Suppressor macrophage treated with lipopolysaccharide for 4 hours (primary cell): Measurements from ENCODE around the gene TMEM270.
"Not testable (repeated sequence)": the region's sequence is repeated elsewhere in the genome, so short reads cannot be mapped to it uniquely, and the experiment has no call there.

Source experiments
- DNase-seq: peaks from one replicate; pipeline ENCODE4 v3.0.0-alpha.2; 2020

Gene TMEM270

GRCh38 chr7:73864981-73865711 lies 4.2 kb downstream of the TMEM270 start:
- no peak for DNase-seq

GRCh38 chr7:73865738-73866445 lies 4.9 kb downstream of the TMEM270 start:
- peak; percentile 73 for DNase-seq

DNA sequence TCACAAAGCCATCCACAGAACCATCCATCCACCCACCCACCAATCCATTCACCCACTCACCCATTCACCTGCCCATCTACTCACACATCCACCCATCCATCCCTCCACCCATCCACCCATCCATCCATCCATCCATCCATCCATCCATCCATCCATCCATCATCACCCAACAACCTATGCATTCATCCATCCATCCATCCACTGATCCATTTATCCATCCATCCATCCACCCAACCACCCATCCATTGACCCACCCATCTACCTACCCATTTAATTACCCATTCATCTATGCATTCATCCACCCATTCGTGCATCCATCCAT lies 5.4 kb downstream of the TMEM270 start:
- no peak for DNase-seq

DNA sequence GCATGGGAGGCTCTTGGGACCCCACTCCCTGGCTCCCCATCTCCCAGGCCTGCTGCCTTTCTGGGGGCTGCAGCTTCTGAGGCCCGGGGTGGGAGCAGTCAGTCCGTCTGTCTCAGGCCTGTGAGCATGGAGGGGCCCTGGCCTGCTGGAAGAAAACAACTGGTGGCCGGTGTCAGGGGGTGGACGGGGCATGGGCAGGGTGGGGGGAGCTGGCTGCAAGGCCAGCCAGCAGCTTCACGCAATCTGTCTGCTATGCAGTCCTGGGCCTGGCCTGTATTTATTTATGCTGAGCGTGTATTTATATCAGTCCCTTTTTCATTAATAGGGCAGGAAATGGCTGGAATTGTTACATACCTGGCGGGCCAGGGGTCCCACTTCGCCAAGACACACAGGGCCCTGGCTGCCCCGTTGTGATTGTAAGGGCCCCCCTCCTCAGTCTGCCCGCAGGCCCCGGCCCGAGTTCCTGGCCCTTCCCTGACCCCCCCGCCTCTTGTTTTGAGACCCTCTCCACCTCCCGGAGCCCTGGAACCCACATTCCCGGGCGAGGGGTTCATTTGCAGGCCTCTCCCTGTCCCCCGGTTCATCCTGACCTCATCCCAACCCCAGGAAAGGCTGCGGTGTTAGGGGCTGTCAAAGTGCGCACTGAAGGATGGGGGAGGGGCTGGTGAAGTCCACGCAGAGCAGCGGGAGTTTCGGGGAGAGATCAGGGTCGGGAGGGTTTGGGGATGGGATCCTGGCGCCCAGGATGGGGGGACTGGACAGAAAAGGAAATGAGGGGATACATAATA lies 8.2 kb downstream of the TMEM270 start:
- DNase-seq, result no peak

- DNase-seq, result no peak
Observed at GRCh38 chr7:73870041-73870492, 9.1 kb downstream of the TMEM270 start.

GRCh38 chr7:73871163-73872011 lies 10.4 kb downstream of the TMEM270 start:
- no peak for DNase-seq

- DNase-seq, result no peak
Observed at GRCh38 chr7:73872056-73872908, 11.3 kb downstream of the TMEM270 start.

DNA sequence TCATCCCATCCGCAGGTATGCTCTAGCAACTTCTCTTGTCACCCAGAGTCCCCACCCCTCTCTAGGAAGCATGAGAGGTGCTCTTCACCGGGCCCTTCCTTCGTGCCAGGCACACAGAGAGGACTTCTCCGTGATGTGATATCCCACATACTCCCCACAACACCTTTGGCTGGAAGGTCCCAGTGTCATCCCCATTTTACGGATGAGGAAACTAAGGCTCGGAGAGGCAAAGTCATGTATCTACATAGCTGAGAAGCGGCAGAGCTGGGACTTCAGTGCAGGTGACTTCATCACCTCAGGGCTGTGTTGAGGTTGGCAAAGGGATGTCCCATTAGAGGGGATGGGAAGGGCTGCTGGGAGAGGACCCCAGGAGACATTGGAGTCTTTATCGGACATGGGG lies 15.4 kb downstream of the TMEM270 start:
- DNase-seq, result no peak

DNA sequence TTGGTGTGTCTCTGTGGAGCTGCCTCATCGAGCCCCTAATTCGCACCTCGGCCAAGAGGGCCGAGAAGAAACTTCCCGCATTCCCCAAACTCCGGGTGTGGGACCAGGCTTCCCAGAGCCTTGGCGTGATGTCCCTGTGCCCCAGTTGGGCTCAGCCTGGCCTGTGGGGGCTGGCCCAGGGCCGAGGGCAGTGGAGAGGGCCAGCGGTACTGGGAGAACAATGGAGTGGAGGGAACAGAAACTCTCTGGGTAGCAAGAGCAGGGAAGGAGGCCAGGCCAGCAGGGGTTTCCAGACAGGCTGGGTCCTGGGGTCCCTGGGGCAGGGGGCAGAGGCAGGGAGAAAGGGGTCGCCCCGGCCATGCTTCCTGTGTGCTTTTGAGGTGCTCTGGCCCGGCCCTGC lies 16.0 kb downstream of the TMEM270 start:
- no peak for DNase-seq

- no peak for DNase-seq
Observed at GRCh38 chr7:73879977-73880681, 19.2 kb downstream of the TMEM270 start.

GRCh38 chr7:73880755-73881328 lies 19.9 kb downstream of the TMEM270 start:
- DNase-seq, result no peak

- no peak for DNase-seq
Observed at GRCh38 chr7:73881352-73882046, 20.5 kb downstream of the TMEM270 start.

- DNase-seq, result no peak
Observed at GRCh38 chr7:73882047-73882402, 21.1 kb downstream of the TMEM270 start.

- not testable (repeated sequence) for DNase-seq
Observed at GRCh38 chr7:73884867-73885422, 24.0 kb downstream of the TMEM270 start.

- DNase-seq, result no peak
Observed at GRCh38 chr7:73885433-73885974, 24.5 kb downstream of the TMEM270 start.

DNA sequence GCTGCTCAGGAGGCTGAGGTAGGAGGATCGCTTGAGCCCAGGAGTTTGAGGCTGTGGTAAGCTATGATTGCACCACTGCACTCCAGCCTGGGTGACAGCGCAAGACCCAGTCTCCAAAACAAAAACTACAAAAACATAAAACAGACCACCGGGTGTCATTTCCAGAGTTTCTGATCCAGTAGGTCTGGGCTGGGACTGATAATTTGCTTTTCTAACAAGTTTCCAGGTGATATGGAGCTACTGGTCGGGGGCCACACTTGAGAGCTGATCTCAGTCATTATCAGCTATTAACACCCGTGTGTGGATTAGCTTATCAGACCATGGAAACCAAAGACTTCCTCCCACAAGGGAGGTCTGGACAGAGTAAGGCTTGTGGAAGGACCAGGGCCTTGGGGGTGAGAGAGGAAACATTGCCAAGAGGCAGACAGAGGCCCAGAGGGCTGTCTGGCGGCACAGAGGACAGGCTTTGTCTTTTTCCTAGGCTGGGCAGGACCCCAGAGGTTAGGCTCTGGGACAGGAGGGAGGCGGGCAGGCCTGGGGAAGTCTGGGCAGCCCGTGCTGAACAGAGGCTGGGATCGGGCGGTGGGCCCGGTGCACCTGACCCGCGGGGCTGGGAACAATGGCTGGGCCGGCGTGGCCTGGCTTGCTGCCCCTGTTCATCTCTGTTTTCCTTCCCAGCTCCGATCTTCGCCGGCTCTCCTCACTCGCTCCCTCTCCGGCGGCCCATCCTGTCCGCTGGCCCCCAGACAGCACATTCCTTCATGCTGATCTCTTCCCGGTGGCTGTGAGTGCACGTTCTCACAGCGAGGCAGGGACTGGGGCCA lies 25.2 kb downstream of the TMEM270 start:
- DNase-seq, result no peak

DNA sequence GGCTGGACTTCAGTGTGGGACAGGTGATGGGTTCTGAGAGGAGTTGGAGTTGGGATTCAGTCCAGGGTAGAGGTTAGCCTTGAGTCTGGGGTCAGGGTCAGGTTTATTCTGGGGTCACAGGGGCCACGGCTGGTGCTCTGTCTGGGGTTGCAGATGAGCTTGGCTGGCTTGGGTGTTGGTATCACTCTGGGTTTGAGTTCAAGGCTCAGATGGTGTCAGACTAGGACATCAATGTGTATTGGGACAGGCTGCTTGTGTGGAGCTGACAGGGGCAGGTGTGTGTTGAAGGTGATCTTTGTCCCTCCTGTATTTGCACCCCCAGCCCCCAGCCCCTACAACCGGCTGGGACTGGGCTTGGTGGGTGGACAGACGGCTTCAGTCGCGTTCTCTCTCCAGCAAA lies 26.8 kb downstream of the TMEM270 start:
- DNase-seq, result no peak

DNA sequence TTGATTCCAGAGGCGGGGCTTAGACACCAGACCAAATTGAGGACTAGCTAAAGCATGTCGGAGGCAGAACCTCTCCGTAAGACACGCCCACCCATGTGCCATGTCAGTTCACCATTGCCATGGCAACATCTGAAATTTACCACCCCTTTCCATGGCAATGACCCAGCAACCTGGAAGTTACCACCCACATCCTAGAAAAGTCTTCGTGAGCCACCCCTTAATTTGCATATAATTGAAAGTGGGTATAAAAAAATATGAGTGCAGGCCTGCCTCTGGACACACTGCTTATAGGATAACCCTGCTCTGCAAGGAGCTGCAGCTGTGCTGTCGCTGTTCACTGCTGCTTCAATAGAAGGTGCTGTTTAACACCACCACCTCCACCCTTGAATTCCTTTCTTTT lies 28.0 kb downstream of the TMEM270 start:
- peak; percentile 11 for DNase-seq
